Measurements from ENCODE around the gene SYT11.

Gene SYT11

DNA sequence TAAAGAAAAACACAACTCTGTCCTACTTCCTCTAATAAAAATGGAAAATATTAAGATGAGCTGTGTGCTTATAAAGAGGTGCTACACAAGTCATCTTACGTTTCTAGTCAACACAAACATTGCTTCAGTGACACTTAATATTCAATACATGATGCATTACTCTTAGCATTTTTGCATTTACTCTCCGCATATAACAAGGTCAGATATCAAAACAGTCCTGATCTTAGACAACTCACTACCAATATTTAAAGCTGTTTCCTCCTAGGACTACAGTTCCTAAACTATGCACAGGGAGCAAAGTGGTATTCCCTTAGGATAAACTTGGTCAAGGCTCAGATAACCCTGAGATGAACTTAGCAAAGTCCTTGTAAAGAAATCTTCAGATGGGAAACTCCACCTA is 39.5 kb downstream of the SYT11 start:
- no peaks in the 10 kb centered on the region for H3K27me3 ChIP-seq
- TF ChIP-seq, protein P1, sequence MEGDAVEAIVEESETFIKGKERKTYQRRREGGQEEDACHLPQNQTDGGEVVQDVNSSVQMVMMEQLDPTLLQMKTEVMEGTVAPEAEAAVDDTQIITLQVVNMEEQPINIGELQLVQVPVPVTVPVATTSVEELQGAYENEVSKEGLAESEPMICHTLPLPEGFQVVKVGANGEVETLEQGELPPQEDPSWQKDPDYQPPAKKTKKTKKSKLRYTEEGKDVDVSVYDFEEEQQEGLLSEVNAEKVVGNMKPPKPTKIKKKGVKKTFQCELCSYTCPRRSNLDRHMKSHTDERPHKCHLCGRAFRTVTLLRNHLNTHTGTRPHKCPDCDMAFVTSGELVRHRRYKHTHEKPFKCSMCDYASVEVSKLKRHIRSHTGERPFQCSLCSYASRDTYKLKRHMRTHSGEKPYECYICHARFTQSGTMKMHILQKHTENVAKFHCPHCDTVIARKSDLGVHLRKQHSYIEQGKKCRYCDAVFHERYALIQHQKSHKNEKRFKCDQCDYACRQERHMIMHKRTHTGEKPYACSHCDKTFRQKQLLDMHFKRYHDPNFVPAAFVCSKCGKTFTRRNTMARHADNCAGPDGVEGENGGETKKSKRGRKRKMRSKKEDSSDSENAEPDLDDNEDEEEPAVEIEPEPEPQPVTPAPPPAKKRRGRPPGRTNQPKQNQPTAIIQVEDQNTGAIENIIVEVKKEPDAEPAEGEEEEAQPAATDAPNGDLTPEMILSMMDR (IDR thresholded peaks at IDR 0.05; ENCODE audit: low read depth, low read length): no peak
- no peaks in the 10 kb centered on the region for H3K4me1 ChIP-seq
- no peaks in the 10 kb centered on the region for H3K9me3 ChIP-seq
- no peak overlapping the region for H3K4me3 ChIP-seq (ENCODE audit: low read depth, low read length)
- peaks cover 34% of the 10 kb centered on the region for H3K36me3 ChIP-seq
- DNase-seq: no peak

DNA sequence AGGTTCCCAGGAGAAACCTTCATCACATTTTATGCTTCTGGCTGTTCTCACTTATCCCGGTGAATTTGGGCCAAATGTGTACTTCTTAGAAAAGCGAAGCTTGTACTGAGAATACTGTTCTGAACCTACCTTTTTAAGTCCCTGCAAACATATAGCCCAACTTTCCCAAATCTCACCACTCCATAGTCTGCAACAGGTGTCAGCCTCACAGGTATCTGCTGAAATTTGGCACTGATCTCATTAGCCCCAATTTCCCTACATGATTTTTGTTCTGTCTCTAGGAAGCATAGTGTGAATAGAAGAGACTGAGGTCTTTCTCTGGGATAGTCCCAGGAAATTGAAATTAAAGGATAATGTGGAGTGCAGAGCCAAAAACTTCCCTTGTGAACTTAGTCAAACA is 40.3 kb downstream of the SYT11 start:
- Histone ChIP-seq H3K36me3 (peaks cover 41% of the 10 kb centered on the region), H3K4me1 (no peaks in the 10 kb centered on the region), H3K4me3 (ENCODE audit: low read depth, low read length) (no peak overlapping the region), H3K9me3 (no peaks in the 10 kb centered on the region), H3K27me3 (no peaks in the 10 kb centered on the region)
- DNase-seq: no peak
- TF ChIP-seq, protein P1 (IDR thresholded peaks at IDR 0.05; ENCODE audit: low read depth, low read length): no peak

DNA sequence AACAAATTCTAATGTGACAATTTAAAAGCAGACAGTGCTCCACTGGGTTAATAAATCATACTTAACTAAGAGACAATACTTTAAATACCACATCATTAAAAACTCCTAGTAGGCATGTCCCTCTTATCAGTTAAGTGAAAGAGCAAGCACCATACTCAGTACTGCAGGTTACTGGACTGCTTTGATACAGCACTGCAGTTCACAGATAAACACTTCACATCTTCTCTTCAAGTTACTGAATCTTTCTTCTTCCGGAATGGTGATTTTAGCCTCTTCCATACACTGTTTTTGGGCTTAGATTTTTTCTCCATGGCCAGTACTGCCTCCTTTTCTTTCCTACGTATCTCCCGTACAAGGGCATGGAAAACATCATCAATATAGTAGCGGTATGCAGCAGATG is 40.8 kb downstream of the SYT11 start:
- H3K27me3 ChIP-seq: no peaks in the 10 kb centered on the region; the same call in 1 of the 2 replicates
- no peaks in the 10 kb centered on the region for H3K4me1 ChIP-seq
- H3K36me3 ChIP-seq: peaks cover 44% of the 10 kb centered on the region
- H3K4me3 ChIP-seq (ENCODE audit: low read depth, low read length): no peak overlapping the region
- DNase-seq: no peak
- no peaks in the 10 kb centered on the region for H3K9me3 ChIP-seq
- TF ChIP-seq, protein P1 (IDR thresholded peaks at IDR 0.05; ENCODE audit: low read depth, low read length): no peak

DNA sequence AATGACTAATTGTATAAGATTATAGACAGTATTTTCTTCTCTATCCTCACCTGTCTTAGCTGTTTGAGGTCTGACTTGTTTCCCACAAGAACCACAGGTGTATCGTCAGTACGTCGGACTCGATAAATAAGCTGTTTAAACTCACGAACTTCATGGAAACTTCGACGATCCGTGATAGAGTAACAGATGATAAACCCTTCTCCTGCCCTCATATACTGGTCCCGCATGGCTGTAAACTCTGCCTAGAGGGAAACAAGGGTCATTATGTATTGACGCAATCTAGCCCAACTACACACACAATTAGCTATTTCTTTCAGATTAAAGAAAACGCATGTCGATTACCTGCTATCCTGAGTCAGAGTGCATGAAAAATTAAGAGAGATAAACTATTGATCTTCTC is 44.9 kb downstream of the SYT11 start:
- Histone ChIP-seq H3K4me3 (ENCODE audit: low read depth, low read length) (no peak overlapping the region), H3K36me3 (peaks cover 46% of the 10 kb centered on the region), H3K27me3 (no peaks in the 10 kb centered on the region; the same call in 1 of the 2 replicates), H3K4me1 (no peaks in the 10 kb centered on the region), H3K9me3 (no peaks in the 10 kb centered on the region)
- TF ChIP-seq, protein P1 (IDR thresholded peaks at IDR 0.05; ENCODE audit: low read depth, low read length): no peak
- no peak for DNase-seq

DNA sequence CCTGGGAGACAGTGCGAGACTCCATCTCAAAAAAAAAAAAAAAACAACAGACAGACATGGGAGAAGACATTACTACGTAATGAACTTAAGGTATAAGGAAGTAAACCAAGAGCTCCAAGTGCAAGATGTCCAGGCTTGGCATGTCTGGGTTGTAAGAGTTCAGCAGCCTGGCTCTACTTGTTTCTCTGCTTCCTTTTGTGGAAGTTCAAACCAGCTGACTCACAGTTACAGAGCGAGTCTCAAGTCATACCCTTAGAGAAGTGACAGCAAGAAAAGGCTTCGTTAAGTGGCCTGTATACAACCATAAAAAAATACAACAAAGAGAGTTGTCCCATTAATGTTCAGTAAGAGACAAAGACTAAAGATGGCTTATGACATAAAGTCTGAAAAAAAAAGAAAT is 50.5 kb downstream of the SYT11 start:
- H3K27me3 ChIP-seq: no peaks in the 10 kb centered on the region; the same call in 1 of the 2 replicates
- no peak for DNase-seq
- TF ChIP-seq, protein P1 (IDR thresholded peaks at IDR 0.05; ENCODE audit: low read depth, low read length): no peak
- H3K36me3 ChIP-seq: peaks cover 35% of the 10 kb centered on the region
- H3K4me1 ChIP-seq: no peaks in the 10 kb centered on the region
- peak overlapping the region; percentile 70 for H3K4me3 ChIP-seq (ENCODE audit: low read depth, low read length)
- H3K9me3 ChIP-seq: no peaks in the 10 kb centered on the region

DNA sequence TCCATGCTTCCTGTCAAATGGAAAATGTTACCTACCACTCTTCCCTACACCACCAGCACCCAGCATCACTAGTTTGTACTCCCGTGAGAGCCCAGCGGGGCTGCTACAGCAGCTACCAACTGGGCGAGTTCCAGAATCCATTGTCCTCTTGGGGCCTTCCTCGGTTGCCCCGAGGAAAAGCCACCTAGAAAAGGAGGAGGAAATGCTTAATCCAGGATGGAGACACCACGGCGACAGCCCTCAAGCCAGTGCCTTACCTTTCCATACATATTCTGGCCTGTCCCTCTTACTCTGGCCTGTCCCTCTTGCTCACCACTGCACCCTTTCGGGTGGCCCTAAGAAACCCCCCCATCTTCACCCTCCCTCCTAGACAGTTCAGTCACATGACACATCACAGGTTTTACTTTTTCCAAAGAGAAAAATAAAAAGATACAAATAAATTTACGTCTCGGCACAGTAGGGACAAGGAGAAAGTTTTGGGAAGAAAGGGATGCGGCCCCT is 51.3 kb downstream of the SYT11 start:
- Histone ChIP-seq H3K4me3 (ENCODE audit: low read depth, low read length) (peak overlapping the region; percentile 70), H3K4me1 (no peaks in the 10 kb centered on the region), H3K36me3 (peaks cover 42% of the 10 kb centered on the region), H3K27me3 (no peaks in the 10 kb centered on the region), H3K9me3 (no peaks in the 10 kb centered on the region)
- DNase-seq: peak; percentile 17
- TF ChIP-seq, protein P1 (IDR thresholded peaks at IDR 0.05; ENCODE audit: low read depth, low read length): no peak
